ENCODE measurements around the gene PARD3. TPM values are rescaled to one million over a fixed set of nuclear protein-coding genes. Genes with fewer than 3 reads are reported as not detected.

Gene PARD3
- total RNA-seq, 2 donors from 2014 or later, result 36.1 to 48.5 TPM

DNA sequence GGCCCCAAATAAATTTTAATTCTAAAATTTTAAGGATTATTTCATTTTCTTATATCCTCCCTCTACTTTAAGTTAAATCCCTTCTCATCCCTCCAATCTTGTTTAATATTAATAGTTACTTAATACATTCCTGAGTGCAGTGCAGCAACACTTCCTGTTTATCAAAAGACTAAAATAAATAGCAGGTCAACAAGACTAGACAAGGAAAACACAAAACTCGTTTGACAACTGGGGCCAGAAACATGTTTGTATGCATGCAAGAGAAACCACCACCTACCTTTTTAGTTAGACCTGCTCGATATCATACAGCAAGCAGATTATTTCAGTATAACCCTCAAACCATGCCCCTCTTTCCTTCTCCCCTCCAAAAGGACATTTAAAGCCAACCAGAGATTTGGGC, 95.8 kb downstream of the PARD3 start:
- intact Hi-C loops (cut with DNase I), result no loop called here
- H3K9me3 ChIP-seq, result no peaks in the 10 kb centered on the region
- no peak for TF ChIP-seq POLR2A (IDR thresholded peaks at IDR 0.05)
- TF ChIP-seq, protein P1, sequence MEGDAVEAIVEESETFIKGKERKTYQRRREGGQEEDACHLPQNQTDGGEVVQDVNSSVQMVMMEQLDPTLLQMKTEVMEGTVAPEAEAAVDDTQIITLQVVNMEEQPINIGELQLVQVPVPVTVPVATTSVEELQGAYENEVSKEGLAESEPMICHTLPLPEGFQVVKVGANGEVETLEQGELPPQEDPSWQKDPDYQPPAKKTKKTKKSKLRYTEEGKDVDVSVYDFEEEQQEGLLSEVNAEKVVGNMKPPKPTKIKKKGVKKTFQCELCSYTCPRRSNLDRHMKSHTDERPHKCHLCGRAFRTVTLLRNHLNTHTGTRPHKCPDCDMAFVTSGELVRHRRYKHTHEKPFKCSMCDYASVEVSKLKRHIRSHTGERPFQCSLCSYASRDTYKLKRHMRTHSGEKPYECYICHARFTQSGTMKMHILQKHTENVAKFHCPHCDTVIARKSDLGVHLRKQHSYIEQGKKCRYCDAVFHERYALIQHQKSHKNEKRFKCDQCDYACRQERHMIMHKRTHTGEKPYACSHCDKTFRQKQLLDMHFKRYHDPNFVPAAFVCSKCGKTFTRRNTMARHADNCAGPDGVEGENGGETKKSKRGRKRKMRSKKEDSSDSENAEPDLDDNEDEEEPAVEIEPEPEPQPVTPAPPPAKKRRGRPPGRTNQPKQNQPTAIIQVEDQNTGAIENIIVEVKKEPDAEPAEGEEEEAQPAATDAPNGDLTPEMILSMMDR (IDR thresholded peaks at IDR 0.05), result no peak
- no peak overlapping the region for H3K4me3 ChIP-seq
- DNase-seq (no peak), ATAC-seq (no peak)
- no peaks in the 10 kb centered on the region for H3K36me3 ChIP-seq (replicated peaks in 1 of 2; ENCODE audit: insufficient read depth in 1 of 2, low read depth in 2 of 2)
- no peaks in the 10 kb centered on the region for H3K27me3 ChIP-seq
- H3K27ac ChIP-seq, result no peak overlapping the region
- 35 to 48% methylated on average over 2 of the region's 2 CpGs for WGBS, 2 donors
- H3K4me1 ChIP-seq, result peaks cover 30% of the 10 kb centered on the region

DNA sequence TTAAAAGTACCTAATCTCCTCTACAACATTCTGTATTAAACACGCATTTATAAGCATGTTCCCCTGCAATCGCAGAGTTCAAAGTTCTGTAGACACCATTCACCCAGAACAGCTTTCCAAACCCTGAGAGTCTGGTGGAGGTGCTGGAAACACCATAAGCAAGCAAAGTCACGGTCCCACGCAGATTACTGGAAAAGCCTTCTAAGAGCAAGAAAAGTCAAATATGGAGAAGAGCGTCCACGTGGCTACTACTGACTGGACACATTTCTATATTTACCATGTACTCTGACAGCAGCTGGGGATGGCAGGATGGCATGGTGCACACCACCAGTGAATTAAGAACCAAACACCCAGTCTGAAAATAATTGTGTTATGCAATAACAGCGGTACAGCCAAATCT, 97.7 kb downstream of the PARD3 start:
- peaks cover 35% of the 10 kb centered on the region for H3K4me1 ChIP-seq
- 53 to 65% methylated on average over 7 of the region's 7 CpGs for WGBS, 2 donors
- H3K4me3 ChIP-seq, result no peak overlapping the region
- no peak for TF ChIP-seq POLR2A (IDR thresholded peaks at IDR 0.05)
- TF ChIP-seq, protein P1 (IDR thresholded peaks at IDR 0.05), result no peak
- DNase-seq, result no peak
- H3K9me3 ChIP-seq, result no peaks in the 10 kb centered on the region
- no peak overlapping the region for H3K27ac ChIP-seq
- H3K36me3 ChIP-seq (replicated peaks in 1 of 2; ENCODE audit: insufficient read depth in 1 of 2, low read depth in 2 of 2), result no peaks in the 10 kb centered on the region
- ATAC-seq, result no peak
- intact Hi-C loops (cut with DNase I), result no loop called here
- H3K27me3 ChIP-seq, result no peaks in the 10 kb centered on the region

DNA sequence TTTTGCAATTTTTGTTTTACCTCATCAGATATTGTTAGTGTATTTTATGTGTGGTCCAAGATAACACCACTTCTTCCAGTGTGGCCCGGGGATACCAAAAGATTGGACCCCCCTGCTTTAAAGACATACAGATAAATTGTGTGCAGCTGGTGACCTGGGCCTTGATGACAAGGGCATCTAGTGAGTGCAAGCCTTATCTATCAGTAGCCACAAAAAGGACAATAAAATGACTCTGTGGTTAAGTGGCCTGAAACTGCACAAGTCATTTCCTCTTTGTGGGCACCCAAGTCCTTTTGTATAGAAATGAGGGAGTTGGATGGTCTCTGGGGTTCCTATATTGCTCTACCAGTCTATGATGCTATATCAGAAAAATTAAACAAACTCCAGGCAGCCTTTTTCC, 98.1 kb downstream of the PARD3 start:
- no peak for TF ChIP-seq POLR2A (IDR thresholded peaks at IDR 0.05)
- TF ChIP-seq, protein P1 (IDR thresholded peaks at IDR 0.05), result no peak
- Histone ChIP-seq H3K4me3 (no peak overlapping the region), H3K27ac (no peak overlapping the region), H3K4me1 (peaks cover 40% of the 10 kb centered on the region), H3K36me3 (replicated peaks in 1 of 2; ENCODE audit: insufficient read depth in 1 of 2, low read depth in 2 of 2) (no peaks in the 10 kb centered on the region), H3K27me3 (no peaks in the 10 kb centered on the region), H3K9me3 (no peaks in the 10 kb centered on the region)
- 6 to 37% methylated on average over 1 of the region's 1 CpG for WGBS, 2 donors
- ATAC-seq (no peak), DNase-seq (no peak)
- intact Hi-C loops (cut with DNase I), result no loop called here

DNA sequence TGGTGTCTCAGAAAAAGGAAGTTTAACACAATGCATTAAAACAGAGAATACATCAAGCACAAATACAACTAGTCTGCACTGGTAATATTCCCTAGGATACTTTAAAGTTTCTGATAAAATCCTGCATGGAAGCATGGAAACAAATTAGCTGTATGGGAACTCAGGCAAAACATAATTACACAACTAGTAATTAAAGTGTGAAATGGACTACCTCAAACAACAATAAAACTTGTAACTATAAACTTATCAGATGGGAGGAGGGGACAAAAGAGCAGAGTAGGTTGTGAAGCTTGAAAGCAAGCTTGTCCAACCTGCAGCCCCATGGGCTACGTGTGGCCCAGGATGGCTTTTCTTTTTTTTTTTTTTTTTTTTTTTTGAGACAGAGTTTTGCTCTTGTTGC, 98.9 kb downstream of the PARD3 start:
- intact Hi-C loops (cut with DNase I), result no loop called here
- Histone ChIP-seq H3K27ac (no peak overlapping the region), H3K9me3 (no peaks in the 10 kb centered on the region), H3K4me1 (peaks cover 47% of the 10 kb centered on the region), H3K4me3 (no peak overlapping the region), H3K27me3 (no peaks in the 10 kb centered on the region), H3K36me3 (replicated peaks in 1 of 2; ENCODE audit: insufficient read depth in 1 of 2, low read depth in 2 of 2) (no peaks in the 10 kb centered on the region)
- TF ChIP-seq, protein P1 (IDR thresholded peaks at IDR 0.05), result no peak
- no peak for TF ChIP-seq POLR2A (IDR thresholded peaks at IDR 0.05)
- WGBS, 2 donors, result 64 to 70% methylated on average over 1 of the region's 1 CpG
- DNase-seq (no peak), ATAC-seq (no peak)

DNA sequence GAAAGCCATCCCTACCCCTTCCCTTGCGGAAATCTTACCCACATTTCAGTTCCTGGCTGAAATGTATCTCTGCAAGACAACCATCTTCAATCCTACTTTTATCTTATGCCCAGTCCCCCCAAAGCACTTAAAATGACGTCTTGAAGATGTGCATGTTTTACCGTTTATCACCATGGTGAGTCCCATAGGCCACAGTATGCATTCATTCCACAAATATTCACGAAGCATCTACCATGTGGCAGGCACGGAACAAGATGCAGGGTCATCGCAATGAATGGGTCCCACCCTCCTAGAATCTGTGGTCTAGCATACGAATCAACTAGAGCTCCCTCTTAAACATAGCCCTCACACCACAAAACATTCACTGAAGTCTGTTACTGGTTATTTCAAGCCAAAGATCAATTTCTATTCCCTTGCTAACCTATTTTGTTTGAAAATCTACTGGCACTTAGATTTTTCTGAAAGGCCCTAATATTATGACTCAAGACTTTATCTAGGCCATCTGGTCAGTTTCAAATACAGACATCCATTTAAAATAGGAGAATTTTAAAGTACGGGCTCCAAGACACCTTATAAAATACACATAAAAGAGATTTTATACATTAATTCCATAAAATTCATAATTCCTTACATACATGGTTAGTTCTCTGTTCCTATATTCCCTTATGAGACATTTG, 99.4 kb downstream of the PARD3 start:
- H3K9me3 ChIP-seq, result no peaks in the 10 kb centered on the region
- H3K36me3 ChIP-seq (replicated peaks in 1 of 2; ENCODE audit: insufficient read depth in 1 of 2, low read depth in 2 of 2), result no peaks in the 10 kb centered on the region
- WGBS, 2 donors, result 86 to 94% methylated on average over 8 of the region's 8 CpGs
- no peak overlapping the region for H3K4me3 ChIP-seq
- intact Hi-C loops (cut with DNase I), result no loop called here
- TF ChIP-seq, protein P1 (IDR thresholded peaks at IDR 0.05), result no peak
- TF ChIP-seq POLR2A (IDR thresholded peaks at IDR 0.05), result no peak
- no peaks in the 10 kb centered on the region for H3K27me3 ChIP-seq
- no peak overlapping the region for H3K27ac ChIP-seq
- ATAC-seq, result no peak
- peaks cover 53% of the 10 kb centered on the region for H3K4me1 ChIP-seq
- DNase-seq, result no peak
